Measurements from ENCODE around the gene ZDHHC9.

DNA sequence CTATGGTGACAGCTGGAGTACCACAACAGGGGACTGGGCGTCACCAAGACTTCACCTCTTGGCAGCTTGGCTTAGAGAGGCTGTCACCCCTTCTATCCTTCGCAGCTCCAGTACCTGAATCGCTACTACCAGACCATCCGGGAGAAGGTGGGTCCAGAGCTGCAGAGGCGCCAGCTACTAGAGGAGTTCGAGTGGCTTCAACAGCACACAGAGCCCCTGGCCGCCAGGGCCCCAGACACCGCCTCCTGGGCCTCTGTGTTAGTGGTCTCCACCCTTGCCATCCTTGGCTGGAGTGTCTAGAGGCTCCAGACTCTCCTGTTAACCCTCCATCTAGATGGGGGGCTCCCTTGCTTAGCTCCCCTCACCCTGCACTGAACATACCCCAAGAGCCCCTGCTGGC lies 75.5 kb downstream of the ZDHHC9 start:
- TF ChIP-seq, protein P1, sequence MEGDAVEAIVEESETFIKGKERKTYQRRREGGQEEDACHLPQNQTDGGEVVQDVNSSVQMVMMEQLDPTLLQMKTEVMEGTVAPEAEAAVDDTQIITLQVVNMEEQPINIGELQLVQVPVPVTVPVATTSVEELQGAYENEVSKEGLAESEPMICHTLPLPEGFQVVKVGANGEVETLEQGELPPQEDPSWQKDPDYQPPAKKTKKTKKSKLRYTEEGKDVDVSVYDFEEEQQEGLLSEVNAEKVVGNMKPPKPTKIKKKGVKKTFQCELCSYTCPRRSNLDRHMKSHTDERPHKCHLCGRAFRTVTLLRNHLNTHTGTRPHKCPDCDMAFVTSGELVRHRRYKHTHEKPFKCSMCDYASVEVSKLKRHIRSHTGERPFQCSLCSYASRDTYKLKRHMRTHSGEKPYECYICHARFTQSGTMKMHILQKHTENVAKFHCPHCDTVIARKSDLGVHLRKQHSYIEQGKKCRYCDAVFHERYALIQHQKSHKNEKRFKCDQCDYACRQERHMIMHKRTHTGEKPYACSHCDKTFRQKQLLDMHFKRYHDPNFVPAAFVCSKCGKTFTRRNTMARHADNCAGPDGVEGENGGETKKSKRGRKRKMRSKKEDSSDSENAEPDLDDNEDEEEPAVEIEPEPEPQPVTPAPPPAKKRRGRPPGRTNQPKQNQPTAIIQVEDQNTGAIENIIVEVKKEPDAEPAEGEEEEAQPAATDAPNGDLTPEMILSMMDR (conservative IDR thresholded peaks at IDR 0.05; ENCODE audit: low read depth, low read length) = no peak
- TF ChIP-seq EZH2 (IDR thresholded peaks at IDR 0.05; ENCODE audit: borderline replicate concordance, low read depth, low read length, poor library complexity, severe bottlenecking) = no peak
